GM19463 (cell line): ENCODE data around the gene CD84.
"Not testable (repeated sequence)": the region's sequence is repeated elsewhere in the genome, so short reads cannot be mapped to it uniquely, and the experiment has no call there.

ENCODE experiments used
- ATAC-seq: cut with Tn5 transposase; IDR thresholded peaks from one replicate; pipeline ENCODE4 v1.9.1; 2021; ENCODE audit warnings: mild to moderate bottlenecking, moderate library complexity; ENCODE audit not compliant: unreplicated experiment

Gene CD84

DNA sequence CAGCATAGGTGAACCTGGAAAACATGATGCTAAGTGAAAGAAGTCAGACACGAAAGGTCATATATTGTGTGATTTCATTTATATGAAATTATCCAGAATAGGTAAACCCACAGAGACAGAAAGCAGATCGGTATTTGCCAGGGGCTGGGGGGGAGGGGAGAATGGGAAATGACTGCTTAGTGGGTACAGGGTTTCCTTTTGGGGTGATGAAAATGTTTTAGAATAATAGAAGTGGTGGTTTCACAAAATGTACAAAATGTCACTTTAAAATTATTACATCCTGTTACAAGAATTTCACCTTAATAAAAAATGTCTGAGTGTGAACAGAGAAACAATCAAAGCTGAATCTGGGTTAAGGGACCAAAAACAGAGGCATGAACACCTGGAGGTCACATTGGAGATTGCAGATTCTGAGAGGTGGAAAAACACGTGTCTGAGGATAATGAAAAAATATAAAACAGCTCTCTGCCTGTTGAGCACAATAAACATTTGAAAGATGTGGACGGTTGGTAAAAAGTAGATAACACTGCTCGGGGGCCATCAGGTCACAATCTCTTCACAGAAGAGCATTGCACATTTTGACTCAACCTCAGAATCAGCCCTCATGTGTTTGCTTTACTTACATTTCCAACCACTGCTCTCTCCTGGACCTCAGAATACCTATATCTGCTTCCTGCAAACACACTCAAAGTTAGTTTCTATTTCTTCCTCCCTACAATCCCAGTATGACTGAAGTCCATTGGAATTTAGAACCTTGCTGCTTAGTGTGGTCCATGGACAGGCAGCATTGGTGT, 59.5 kb downstream of the CD84 start:
- ATAC-seq, result peak; percentile 56

- ATAC-seq, result not testable (repeated sequence)
Measured at GRCh38 chr1:160517519-160517918, 61.8 kb downstream of the CD84 start.

- not testable (repeated sequence) for ATAC-seq
Measured at GRCh38 chr1:160515908-160516307, 63.4 kb downstream of the CD84 start.

- ATAC-seq, result no peak
Measured at GRCh38 chr1:160504651-160505050, 74.6 kb downstream of the CD84 start.

DNA sequence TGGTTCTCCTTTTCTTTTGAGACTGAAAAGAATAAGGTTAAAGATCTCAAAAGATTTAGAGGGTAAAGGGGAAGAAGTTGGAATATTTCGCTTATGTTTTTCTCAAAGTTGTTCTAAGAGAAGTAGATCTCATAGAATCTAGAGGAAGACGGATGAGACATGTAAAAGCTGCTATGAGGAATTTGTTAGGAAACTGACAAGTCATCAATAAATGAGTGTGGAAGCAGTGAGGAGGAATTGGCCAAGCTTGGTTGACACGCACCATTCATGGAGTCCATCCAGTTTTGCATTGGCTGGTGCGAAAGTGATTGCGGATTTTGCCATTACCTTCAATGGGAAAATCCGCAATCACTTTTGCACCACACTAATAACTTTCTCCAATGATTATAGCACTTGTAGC, 76.2 kb downstream of the CD84 start:
- ATAC-seq, result no peak

- ATAC-seq, result no peak
Measured at GRCh38 chr1:160500321-160500990, 78.8 kb downstream of the CD84 start.

GRCh38 chr1:160499631-160500030, 79.7 kb downstream of the CD84 start:
- ATAC-seq, result no peak

GRCh38 chr1:160498301-160499065, 80.8 kb downstream of the CD84 start:
- not testable (repeated sequence) for ATAC-seq

GRCh38 chr1:160496334-160496733, 83.0 kb downstream of the CD84 start:
- ATAC-seq, result no peak

DNA sequence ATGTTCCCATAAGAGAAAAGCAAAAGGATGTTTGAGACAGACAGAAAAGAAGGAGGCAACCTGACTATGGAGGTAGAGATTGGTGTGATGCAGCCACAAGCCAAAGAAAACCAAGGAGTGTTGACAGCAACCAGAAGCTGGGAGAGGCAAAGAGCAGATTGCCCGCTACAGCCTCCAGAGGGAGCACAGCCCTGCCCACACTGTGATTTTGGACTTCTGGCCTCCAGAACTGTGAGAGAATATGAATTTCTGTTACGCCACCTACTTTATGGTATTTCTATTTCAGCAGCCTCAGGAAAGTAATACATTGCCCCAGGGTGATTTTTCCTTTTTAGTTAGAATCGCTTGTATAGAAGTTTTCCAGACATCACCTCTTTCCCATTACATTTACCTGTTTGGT, 84.7 kb downstream of the CD84 start:
- ATAC-seq, result no peak

GRCh38 chr1:160492617-160493016, 86.7 kb downstream of the CD84 start:
- ATAC-seq, result no peak

DNA sequence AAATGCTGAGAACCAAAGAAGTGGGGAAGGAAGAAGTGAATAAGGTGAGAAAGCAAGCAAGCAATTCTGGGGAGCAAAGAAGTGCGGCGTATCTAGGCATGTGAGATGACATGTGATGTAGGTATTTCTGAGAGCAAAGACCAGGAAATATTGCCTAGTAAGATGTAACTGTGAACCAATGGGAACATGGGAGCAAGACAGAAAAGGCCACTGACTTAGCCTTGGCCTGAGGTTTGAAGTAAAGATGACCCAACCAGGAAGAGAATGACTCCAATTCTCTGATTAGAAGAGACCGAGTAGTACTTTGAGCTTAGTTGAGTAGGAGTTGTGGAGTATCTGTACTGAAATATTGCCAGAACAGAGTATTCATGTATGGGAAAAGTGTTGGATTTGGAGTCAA, 87.3 kb downstream of the CD84 start:
- ATAC-seq, result no peak
